Measurements from ENCODE around the gene HAUS8.

DNA sequence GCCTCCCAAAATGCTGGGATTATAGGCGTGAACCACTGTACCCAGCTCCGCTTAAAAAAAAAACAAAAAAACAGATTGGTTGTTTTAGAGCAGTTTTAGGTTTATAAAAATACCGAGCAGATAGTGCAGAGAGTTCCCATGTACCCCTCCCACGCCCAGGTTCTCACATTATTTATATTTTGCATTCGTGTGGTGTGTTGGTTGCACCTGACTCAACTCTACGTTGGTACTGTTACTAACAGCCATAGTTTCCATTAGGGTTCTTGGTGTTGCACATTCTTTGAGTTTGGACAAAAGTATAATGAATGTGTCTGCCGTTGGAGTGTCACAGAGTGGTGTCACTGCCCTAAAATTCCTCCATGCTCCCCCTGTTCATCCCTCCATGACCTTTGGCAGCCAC lies 29.4 kb upstream of the HAUS8 start:
- TF ChIP-seq POLR2AphosphoS5 (IDR thresholded peaks at IDR 0.05; ENCODE audit: low read depth, low read length) (no peak), SIN3A (IDR thresholded peaks at IDR 0.05; ENCODE audit: borderline replicate concordance, insufficient read depth, low read length) (no peak), TAF1 (IDR thresholded peaks at IDR 0.05; ENCODE audit: borderline replicate concordance, insufficient read depth, low read length) (no peak)
- TF ChIP-seq, protein P1, sequence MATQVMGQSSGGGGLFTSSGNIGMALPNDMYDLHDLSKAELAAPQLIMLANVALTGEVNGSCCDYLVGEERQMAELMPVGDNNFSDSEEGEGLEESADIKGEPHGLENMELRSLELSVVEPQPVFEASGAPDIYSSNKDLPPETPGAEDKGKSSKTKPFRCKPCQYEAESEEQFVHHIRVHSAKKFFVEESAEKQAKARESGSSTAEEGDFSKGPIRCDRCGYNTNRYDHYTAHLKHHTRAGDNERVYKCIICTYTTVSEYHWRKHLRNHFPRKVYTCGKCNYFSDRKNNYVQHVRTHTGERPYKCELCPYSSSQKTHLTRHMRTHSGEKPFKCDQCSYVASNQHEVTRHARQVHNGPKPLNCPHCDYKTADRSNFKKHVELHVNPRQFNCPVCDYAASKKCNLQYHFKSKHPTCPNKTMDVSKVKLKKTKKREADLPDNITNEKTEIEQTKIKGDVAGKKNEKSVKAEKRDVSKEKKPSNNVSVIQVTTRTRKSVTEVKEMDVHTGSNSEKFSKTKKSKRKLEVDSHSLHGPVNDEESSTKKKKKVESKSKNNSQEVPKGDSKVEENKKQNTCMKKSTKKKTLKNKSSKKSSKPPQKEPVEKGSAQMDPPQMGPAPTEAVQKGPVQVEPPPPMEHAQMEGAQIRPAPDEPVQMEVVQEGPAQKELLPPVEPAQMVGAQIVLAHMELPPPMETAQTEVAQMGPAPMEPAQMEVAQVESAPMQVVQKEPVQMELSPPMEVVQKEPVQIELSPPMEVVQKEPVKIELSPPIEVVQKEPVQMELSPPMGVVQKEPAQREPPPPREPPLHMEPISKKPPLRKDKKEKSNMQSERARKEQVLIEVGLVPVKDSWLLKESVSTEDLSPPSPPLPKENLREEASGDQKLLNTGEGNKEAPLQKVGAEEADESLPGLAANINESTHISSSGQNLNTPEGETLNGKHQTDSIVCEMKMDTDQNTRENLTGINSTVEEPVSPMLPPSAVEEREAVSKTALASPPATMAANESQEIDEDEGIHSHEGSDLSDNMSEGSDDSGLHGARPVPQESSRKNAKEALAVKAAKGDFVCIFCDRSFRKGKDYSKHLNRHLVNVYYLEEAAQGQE (IDR thresholded peaks at IDR 0.05; ENCODE audit: insufficient read depth in 1 of 2, low read depth in 2 of 2, low read length in 2 of 2): no peak
